HepG2 (cell line): ENCODE data around the gene CCDC88C. TPM values are rescaled to one million over a fixed set of nuclear protein-coding genes. Genes with fewer than 3 reads are reported as not detected.

Source experiments
- ASH2L ChIP-seq: fragments of 300-600, 200-600 bp; sonication (generic); IDR thresholded peaks from 2 replicates; pipeline ENCODE4 v1.7.0; 2017; ENCODE audit warnings: low read depth, mild to moderate bottlenecking, moderate library complexity, mixed read lengths, low read length; ENCODE audit not compliant: insufficient read length
- DPF2 ChIP-seq: sonication (generic); formaldehyde crosslinking; IDR thresholded peaks from 2 replicates; pipeline ENCODE4 v1.4.0; 2020; ENCODE audit warnings: mild to moderate bottlenecking, low read depth, missing genetic modification reagents, borderline replicate concordance
- GABPB1 ChIP-seq: IDR thresholded peaks from 2 replicates; pipeline ENCODE4 v1.6.1; 2016; ENCODE audit warnings: mild to moderate bottlenecking, missing genetic modification reagents, moderate library complexity, missing compliant biosample characterization
- HMG20B ChIP-seq: conservative IDR thresholded peaks from 2 replicates; pipeline ENCODE4 v1.6.1; 2016; ENCODE audit warnings: missing genetic modification reagents, missing compliant biosample characterization
- HOXA3 ChIP-seq: sonication (generic); formaldehyde crosslinking; IDR thresholded peaks from 2 replicates; pipeline ENCODE4 v1.5.0; 2020; ENCODE audit warnings: missing genetic modification reagents
- JDP2 ChIP-seq: sonication (generic); formaldehyde crosslinking; IDR thresholded peaks from 2 replicates; pipeline ENCODE4 v1.8.1; 2022; ENCODE audit warnings: missing genetic modification reagents, borderline replicate concordance
- MLLT10 ChIP-seq: sonication (generic); formaldehyde crosslinking; IDR thresholded peaks from 2 replicates; pipeline ENCODE4 v1.4.0; 2020; ENCODE audit warnings: missing genetic modification reagents
- SNAPC2 ChIP-seq: sonication (generic); formaldehyde crosslinking; IDR thresholded peaks from 2 replicates; pipeline ENCODE4 v1.8.1; 2022; ENCODE audit warnings: mild to moderate bottlenecking, missing genetic modification reagents
- TCF12 ChIP-seq, 2 experiments: fragments of 450-650 bp in 1 of 2; sonication (generic) in 1 of 2; formaldehyde crosslinking in 1 of 2; IDR thresholded peaks; 2 replicates each; pipeline versions ENCODE4 v1.6.1 to v1.8.0; 2017 to 2022; ENCODE audit warnings: antibody characterized with exemption in 1 of 2, mild to moderate bottlenecking in 1 of 2, missing genetic modification reagents in 1 of 2, moderate library complexity in 1 of 2
- THAP11 ChIP-seq: IDR thresholded peaks from 2 replicates; pipeline ENCODE4 v1.6.1; 2016; ENCODE audit warnings: missing biosample characterization, missing genetic modification reagents
- ZFP82 ChIP-seq: sonication (generic); formaldehyde crosslinking; IDR thresholded peaks from 2 replicates; pipeline ENCODE4 v1.5.1; 2020; ENCODE audit warnings: mild to moderate bottlenecking, missing genetic modification reagents, borderline replicate concordance
- ZNF253 ChIP-seq: sonication (generic); formaldehyde crosslinking; IDR thresholded peaks from 2 replicates; pipeline ENCODE4 v1.8.0; 2022; ENCODE audit warnings: mild to moderate bottlenecking, missing genetic modification reagents, borderline replicate concordance
- ZNF451 ChIP-seq: sonication (generic); formaldehyde crosslinking; IDR thresholded peaks from 2 replicates; pipeline ENCODE4 v1.5.0; 2020; ENCODE audit warnings: mild to moderate bottlenecking, missing genetic modification reagents
- ZSCAN12 ChIP-seq: sonication (generic); formaldehyde crosslinking; IDR thresholded peaks from 2 replicates; pipeline ENCODE4 v1.9.0; 2021; ENCODE audit warnings: mild to moderate bottlenecking, missing genetic modification reagents
- ZSCAN20 ChIP-seq: sonication (generic); formaldehyde crosslinking; IDR thresholded peaks from 2 replicates; pipeline ENCODE4 v1.4.0; 2020; ENCODE audit warnings: missing genetic modification reagents, mild to moderate bottlenecking, borderline replicate concordance
- polyA plus RNA-seq, 8 experiments: library from polyadenylated mRNA; depleted of rRNA in 3 of 8; stranded (reverse) in 7 of 8; unstranded in 1 of 8; fragments of >200 nt; fragmentation: Illumina TruSeq in 4 of 8; extraction: Trizol in 4 of 8; gene quantifications; 2 replicates each; pipeline versions ENCODE4 v1.2.1 to v1.2.3, GENCODE V29; 2011 to 2016; ENCODE audit warnings: low read depth in 4 of 8, missing spikeins in 1 of 8, mixed read lengths in 1 of 8; ENCODE audit not compliant: insufficient read depth in 1 of 8
- total RNA-seq, 5 experiments: library from RNA; depleted of rRNA; stranded (reverse); fragments of >200 nt; fragmentation: Illumina TruSeq; extraction: Trizol; gene quantifications; 2 replicates each; pipeline ENCODE4 v1.2.3, GENCODE V29; 2016; ENCODE audit warnings: low read depth in 1 of 5
- TF ChIP-seq, protein P1 (sequence below): sonication (generic); formaldehyde crosslinking; IDR thresholded peaks from 2 replicates; pipeline ENCODE4 v1.8.1; 2022; ENCODE audit warnings: low read depth, mild to moderate bottlenecking, missing genetic modification reagents
- TF ChIP-seq, protein P2 (sequence below): sonication (generic); formaldehyde crosslinking; IDR thresholded peaks from 2 replicates; pipeline ENCODE4 v1.5.1; 2020; ENCODE audit warnings: missing genetic modification reagents, mild to moderate bottlenecking, borderline replicate concordance
- TF ChIP-seq, protein P3 (sequence below): sonication (generic); formaldehyde crosslinking; IDR thresholded peaks from 2 replicates; pipeline ENCODE4 v1.4.0; 2020; ENCODE audit warnings: low read depth, mild to moderate bottlenecking, missing genetic modification reagents

CCDC88C gene
- total and polyA plus RNA-seq, 2 of the 13 experiments (the other 11 are each of a cell fraction or from before 2014, with no cell fraction given): 3.6 to 11.7 TPM

DNA sequence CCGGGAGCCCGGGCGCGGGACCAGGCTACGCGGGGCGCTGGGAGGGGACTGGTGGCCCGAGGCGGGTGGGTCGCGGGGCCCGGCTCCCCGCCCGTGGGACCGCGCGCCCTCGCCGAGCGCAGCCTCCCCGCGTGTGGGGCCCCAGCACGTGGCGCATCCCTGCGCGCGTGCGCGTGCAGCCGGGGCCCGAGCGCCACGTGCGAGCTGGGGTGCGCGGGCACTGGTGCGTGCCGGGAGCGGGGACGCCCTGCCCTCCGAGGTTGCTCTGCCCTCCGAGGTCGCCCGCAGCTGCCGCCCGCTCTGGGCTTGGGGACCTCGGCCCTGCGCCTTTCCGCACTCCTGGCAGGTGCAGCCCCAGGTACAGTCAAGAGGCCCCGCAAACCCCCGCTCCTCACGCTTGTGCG lies 365 bp upstream of the CCDC88C start (continued):
- TF ChIP-seq ZSCAN12 (CRISPR knock-in tag): peak; percentile 97
- TF ChIP-seq, protein P1, sequence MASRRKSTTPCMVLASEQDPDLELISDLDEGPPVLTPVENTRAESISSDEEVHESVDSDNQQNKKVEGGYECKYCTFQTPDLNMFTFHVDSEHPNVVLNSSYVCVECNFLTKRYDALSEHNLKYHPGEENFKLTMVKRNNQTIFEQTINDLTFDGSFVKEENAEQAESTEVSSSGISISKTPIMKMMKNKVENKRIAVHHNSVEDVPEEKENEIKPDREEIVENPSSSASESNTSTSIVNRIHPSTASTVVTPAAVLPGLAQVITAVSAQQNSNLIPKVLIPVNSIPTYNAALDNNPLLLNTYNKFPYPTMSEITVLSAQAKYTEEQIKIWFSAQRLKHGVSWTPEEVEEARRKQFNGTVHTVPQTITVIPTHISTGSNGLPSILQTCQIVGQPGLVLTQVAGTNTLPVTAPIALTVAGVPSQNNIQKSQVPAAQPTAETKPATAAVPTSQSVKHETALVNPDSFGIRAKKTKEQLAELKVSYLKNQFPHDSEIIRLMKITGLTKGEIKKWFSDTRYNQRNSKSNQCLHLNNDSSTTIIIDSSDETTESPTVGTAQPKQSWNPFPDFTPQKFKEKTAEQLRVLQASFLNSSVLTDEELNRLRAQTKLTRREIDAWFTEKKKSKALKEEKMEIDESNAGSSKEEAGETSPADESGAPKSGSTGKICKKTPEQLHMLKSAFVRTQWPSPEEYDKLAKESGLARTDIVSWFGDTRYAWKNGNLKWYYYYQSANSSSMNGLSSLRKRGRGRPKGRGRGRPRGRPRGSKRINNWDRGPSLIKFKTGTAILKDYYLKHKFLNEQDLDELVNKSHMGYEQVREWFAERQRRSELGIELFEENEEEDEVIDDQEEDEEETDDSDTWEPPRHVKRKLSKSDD: peak; percentile 48; the same call in 1 of the 2 replicates
- TF ChIP-seq DPF2 (CRISPR knock-in tag): no peak
- TF ChIP-seq MLLT10 (CRISPR knock-in tag): no peak
- peak; percentile 97 for TF ChIP-seq ZNF451
- TF ChIP-seq THAP11 (CRISPR knock-in tag): 0 out of 2 replicates have a peak, but pooled peaks have one; percentile 38
- TF ChIP-seq SNAPC2: no peak
- peak; percentile 51; the same call in 1 of the 2 replicates for TF ChIP-seq GABPB1
- no peak for TF ChIP-seq ASH2L
- TF ChIP-seq, protein P2, sequence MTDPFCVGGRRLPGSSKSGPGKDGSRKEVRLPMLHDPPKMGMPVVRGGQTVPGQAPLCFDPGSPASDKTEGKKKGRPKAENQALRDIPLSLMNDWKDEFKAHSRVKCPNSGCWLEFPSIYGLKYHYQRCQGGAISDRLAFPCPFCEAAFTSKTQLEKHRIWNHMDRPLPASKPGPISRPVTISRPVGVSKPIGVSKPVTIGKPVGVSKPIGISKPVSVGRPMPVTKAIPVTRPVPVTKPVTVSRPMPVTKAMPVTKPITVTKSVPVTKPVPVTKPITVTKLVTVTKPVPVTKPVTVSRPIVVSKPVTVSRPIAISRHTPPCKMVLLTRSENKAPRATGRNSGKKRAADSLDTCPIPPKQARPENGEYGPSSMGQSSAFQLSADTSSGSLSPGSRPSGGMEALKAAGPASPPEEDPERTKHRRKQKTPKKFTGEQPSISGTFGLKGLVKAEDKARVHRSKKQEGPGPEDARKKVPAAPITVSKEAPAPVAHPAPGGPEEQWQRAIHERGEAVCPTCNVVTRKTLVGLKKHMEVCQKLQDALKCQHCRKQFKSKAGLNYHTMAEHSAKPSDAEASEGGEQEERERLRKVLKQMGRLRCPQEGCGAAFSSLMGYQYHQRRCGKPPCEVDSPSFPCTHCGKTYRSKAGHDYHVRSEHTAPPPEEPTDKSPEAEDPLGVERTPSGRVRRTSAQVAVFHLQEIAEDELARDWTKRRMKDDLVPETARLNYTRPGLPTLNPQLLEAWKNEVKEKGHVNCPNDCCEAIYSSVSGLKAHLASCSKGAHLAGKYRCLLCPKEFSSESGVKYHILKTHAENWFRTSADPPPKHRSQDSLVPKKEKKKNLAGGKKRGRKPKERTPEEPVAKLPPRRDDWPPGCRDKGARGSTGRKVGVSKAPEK (CRISPR knock-in tag): no peak
- TF ChIP-seq, protein P3, sequence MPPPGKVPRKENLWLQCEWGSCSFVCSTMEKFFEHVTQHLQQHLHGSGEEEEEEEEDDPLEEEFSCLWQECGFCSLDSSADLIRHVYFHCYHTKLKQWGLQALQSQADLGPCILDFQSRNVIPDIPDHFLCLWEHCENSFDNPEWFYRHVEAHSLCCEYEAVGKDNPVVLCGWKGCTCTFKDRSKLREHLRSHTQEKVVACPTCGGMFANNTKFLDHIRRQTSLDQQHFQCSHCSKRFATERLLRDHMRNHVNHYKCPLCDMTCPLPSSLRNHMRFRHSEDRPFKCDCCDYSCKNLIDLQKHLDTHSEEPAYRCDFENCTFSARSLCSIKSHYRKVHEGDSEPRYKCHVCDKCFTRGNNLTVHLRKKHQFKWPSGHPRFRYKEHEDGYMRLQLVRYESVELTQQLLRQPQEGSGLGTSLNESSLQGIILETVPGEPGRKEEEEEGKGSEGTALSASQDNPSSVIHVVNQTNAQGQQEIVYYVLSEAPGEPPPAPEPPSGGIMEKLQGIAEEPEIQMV (CRISPR knock-in tag): peak; percentile 87; the same call in 1 of the 2 replicates
- TF ChIP-seq ZSCAN20 (CRISPR knock-in tag): peak; percentile 63; the same call in 1 of the 2 replicates
- TF ChIP-seq ZFP82 (CRISPR knock-in tag): peak; percentile 32; the same call in 1 of the 2 replicates
- peak; percentile 89 for TF ChIP-seq ZNF253 (CRISPR knock-in tag)
- no peak for TF ChIP-seq HMG20B (CRISPR knock-in tag)
- TF ChIP-seq TCF12 (IDR thresholded peaks at IDR 0.05): no peak
- TF ChIP-seq TCF12 (CRISPR knock-in tag; IDR thresholded peaks at IDR 0.05): peak; percentile 71; the same call in 1 of the 2 replicates
- TF ChIP-seq JDP2: peak; percentile 60; the same call in 1 of the 2 replicates
- peak; percentile 87 for TF ChIP-seq HOXA3
